ENCODE data around the gene KIF13A.

Gene KIF13A

DNA sequence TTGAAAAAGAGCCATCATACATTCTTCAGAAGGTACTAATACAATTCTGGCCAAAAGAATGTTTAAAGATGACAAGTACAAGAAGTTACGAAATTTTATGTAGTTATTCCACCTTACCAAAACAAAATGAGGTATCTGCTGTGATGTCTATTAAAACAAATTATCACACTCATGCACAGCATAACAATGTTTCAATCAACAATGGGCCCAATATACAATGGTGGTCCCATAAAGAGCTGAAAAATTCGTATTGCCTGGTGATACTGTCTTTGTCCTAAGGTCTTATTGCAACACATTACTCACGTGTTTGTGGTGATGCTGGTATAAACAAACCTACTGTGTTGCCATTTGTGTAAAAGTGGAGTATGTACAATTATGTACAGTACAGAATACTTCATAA, 277.1 kb downstream of the KIF13A start:
- DNase-seq = no peak

DNA sequence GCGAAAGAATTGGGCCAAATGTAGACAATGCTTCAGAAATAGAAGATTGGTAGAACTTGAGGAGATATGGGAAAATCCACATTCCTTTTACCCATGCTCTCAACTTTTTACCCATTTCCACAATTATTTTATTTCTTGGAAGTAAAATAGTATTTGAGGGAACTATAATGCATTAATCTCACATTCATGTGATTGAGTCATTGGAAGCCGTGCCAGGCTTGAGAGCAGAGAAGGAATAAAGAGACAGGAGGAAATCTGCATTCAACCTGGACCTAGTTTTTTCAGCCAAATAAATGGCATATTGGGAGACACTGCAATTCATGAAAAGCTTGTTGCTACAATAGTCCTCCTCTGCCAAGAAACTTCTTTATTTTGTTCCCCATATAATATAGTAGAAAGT, 278.0 kb downstream of the KIF13A start:
- no peak for DNase-seq

Data from CD4-positive, alpha-beta T cell treated with Interleukin-4 for 1 hour (primary cell).